HepG2 (cell line): ENCODE measurements around the gene ARHGAP25. TPM values are rescaled to one million over a fixed set of nuclear protein-coding genes. Genes with fewer than 3 reads are reported as not detected.

Source experiments
- ATAC-seq: fragments of 200-7000 bp; cut with Tn5 transposase; 3 replicates; pipeline ENCODE4 v1.9.1; 2020; ENCODE audit warnings: mild to moderate bottlenecking, moderate library complexity
- BruUV-seq: library from RNA; stranded (reverse); fragments of 400-500 nt; replicated peaks from 2 replicates; lab custom pipeline; 2021; lab: Mats Ljungman, UMichigan
- CTCF ChIA-PET: fragments of 300-600 bp; formaldehyde crosslinking; extraction: SDS; loops from one replicate; lab custom pipeline; 2021; ENCODE audit warnings: low total read pairs, inconsistent platforms, low intra/inter-chr PET ratio; lab: Yijun Ruan, JAX
- POLR2A ChIA-PET: fragments of 350-600 bp; sonication (Branson Sonifier 250); formaldehyde crosslinking; loops from one replicate; lab custom pipeline; 2020; ENCODE audit warnings: antibody characterized with exemption, inconsistent platforms; lab: Yijun Ruan, JAX
- DNase-seq: peaks from one replicate; pipeline ENCODE4 v3.0.0-alpha.2; 2015; ENCODE audit warnings: low spot score
- FAIRE-seq: peaks from 3 replicates; lab custom pipeline; 2011; peaks lifted over from hg19 to GRCh38; lab: Jason Lieb, UNC
- H2AFZ ChIP-seq: one replicate; pipeline ENCODE4 v1.6.1; 2011; ENCODE audit warnings: low read length, inconsistent platforms
- H3K27ac ChIP-seq: fragments of 300-600 bp; 3 replicates; pipeline ENCODE4 v1.8.0; 2011; ENCODE audit warnings: mixed run types, mild to moderate bottlenecking, mixed read lengths, low read length, inconsistent platforms; ENCODE audit not compliant: insufficient read depth; ENCODE audit errors: extremely low read length
- H3K27me3 ChIP-seq, 2 experiments: fragments of 200-600 bp in 1 of 2; 2 replicates in 1 of 2; 3 replicates in 1 of 2; pipeline versions ENCODE4 v1.6.0 to v1.8.0; 2011; ENCODE audit warnings: low read length in 2 of 2, mild to moderate bottlenecking in 2 of 2, moderate library complexity in 2 of 2, inconsistent platforms in 1 of 2; ENCODE audit not compliant: insufficient read depth in 2 of 2, control insufficient read depth in 1 of 2
- H3K36me3 ChIP-seq, 2 experiments: fragments of 200-600 bp in 1 of 2; replicated peaks in 1 of 2; 2 replicates in 1 of 2; 3 replicates in 1 of 2; pipeline versions ENCODE4 v1.5.1 to v1.8.0; 2011; ENCODE audit warnings: low read length in 2 of 2, inconsistent platforms in 1 of 2; ENCODE audit not compliant: insufficient read depth in 2 of 2, control insufficient read depth in 1 of 2
- H3K4me1 ChIP-seq: 2 replicates; pipeline ENCODE4 v1.5.1; 2012; ENCODE audit warnings: low read length, inconsistent platforms; ENCODE audit not compliant: insufficient read depth
- H3K4me2 ChIP-seq: 2 replicates; pipeline ENCODE4 v1.6.0; 2011; ENCODE audit warnings: low read depth, low read length, inconsistent platforms
- H3K4me3 ChIP-seq, 3 experiments: fragments of 200-600 bp in 1 of 3; sonication (generic), shearing (Covaris generic) in 1 of 3; replicated peaks in 1 of 3; 2 replicates each; pipeline ENCODE4 v1.5.1; 2011 to 2016; ENCODE audit warnings: low read length in 3 of 3, inconsistent platforms in 2 of 3, low read depth in 2 of 3, mild to moderate bottlenecking in 2 of 3, control low read depth in 1 of 3, mixed read lengths in 1 of 3; ENCODE audit not compliant: insufficient read depth in 1 of 3
- H3K79me2 ChIP-seq: one replicate; pipeline ENCODE4 v1.6.1; 2011; ENCODE audit warnings: low read length, inconsistent platforms; ENCODE audit not compliant: insufficient read depth
- H3K9ac ChIP-seq: 2 replicates; pipeline ENCODE4 v1.6.0; 2011; ENCODE audit warnings: mild to moderate bottlenecking, low read depth, low read length, inconsistent platforms; ENCODE audit not compliant: insufficient read depth
- H3K9me3 ChIP-seq: 2 replicates; pipeline ENCODE4 v1.5.1; 2012; ENCODE audit warnings: mild to moderate bottlenecking, low read length
- H4K20me1 ChIP-seq: 2 replicates; pipeline ENCODE4 v1.6.0; 2011; ENCODE audit warnings: inconsistent platforms, mild to moderate bottlenecking, low read length, moderate library complexity; ENCODE audit not compliant: insufficient read depth
- CSRNP1 ChIP-seq: sonication (generic); formaldehyde crosslinking; IDR thresholded peaks from 2 replicates; pipeline ENCODE4 v1.8.1; 2023; ENCODE audit warnings: mild to moderate bottlenecking, missing genetic modification reagents
- FUBP1 ChIP-seq: sonication (generic); formaldehyde crosslinking; IDR thresholded peaks from 2 replicates; pipeline ENCODE4 v1.5.1; 2020; ENCODE audit warnings: missing genetic modification reagents, mild to moderate bottlenecking, borderline replicate concordance
- HNRNPL ChIP-seq: fragments of 200-400 bp; formaldehyde crosslinking; IDR thresholded peaks from 2 replicates; pipeline ENCODE4 v1.6.1; 2017; ENCODE audit warnings: mild to moderate bottlenecking, low read depth, low read length
- MAZ ChIP-seq, 2 experiments: sonication (generic) in 1 of 2; formaldehyde crosslinking in 1 of 2; IDR thresholded peaks; 2 replicates each; pipeline versions ENCODE4 v1.5.0 to v1.6.1; 2012 to 2020; ENCODE audit warnings: low read depth in 2 of 2, mild to moderate bottlenecking in 2 of 2, borderline replicate concordance in 1 of 2, improper control_type of control experiment in 1 of 2, low read length in 1 of 2, missing genetic modification reagents in 1 of 2, moderate library complexity in 1 of 2
- MYPOP ChIP-seq: sonication (generic); formaldehyde crosslinking; IDR thresholded peaks from 2 replicates; pipeline ENCODE4 v1.8.1; 2023; ENCODE audit warnings: mild to moderate bottlenecking, moderate library complexity, missing genetic modification reagents
- NBN ChIP-seq: fragments of 450-650 bp; conservative IDR thresholded peaks from 2 replicates; pipeline ENCODE4 v1.6.1; 2017
- PPARG ChIP-seq: conservative IDR thresholded peaks from 2 replicates; pipeline ENCODE4 v1.6.1; 2016; ENCODE audit warnings: missing biosample characterization, missing genetic modification reagents
- RBM22 ChIP-seq: fragments of 200-400 bp; formaldehyde crosslinking; optimal IDR thresholded peaks from 2 replicates; pipeline ENCODE3; 2017; ENCODE audit warnings: mild to moderate bottlenecking, low read length, moderate library complexity
- SOX13 ChIP-seq, 3 experiments: fragments of 450-650 bp in 1 of 3; sonication (generic) in 1 of 3; formaldehyde crosslinking in 1 of 3; IDR thresholded peaks in 2 of 3; conservative IDR thresholded peaks in 1 of 3; 2 replicates each; pipeline versions ENCODE4 v1.5.0 to v1.6.1; 2016 to 2020; ENCODE audit warnings: antibody characterized with exemption in 1 of 3, mild to moderate bottlenecking in 1 of 3, missing compliant biosample characterization in 1 of 3, missing genetic modification reagents in 1 of 3, moderate library complexity in 1 of 3
- TBX3 ChIP-seq: fragments of 450-650 bp; IDR thresholded peaks from 2 replicates; pipeline ENCODE4 v1.6.1; 2017; ENCODE audit warnings: antibody characterized with exemption, mild to moderate bottlenecking, inconsistent platforms, borderline replicate concordance
- ZBTB2 ChIP-seq: sonication (generic); formaldehyde crosslinking; IDR thresholded peaks from 2 replicates; pipeline ENCODE4 v1.8.0; 2022; ENCODE audit warnings: low read depth, missing genetic modification reagents
- ZNF337 ChIP-seq: sonication (generic); formaldehyde crosslinking; IDR thresholded peaks from 2 replicates; pipeline ENCODE4 v1.5.1; 2020; ENCODE audit warnings: missing genetic modification reagents, low read depth, mild to moderate bottlenecking, borderline replicate concordance
- ZNF550 ChIP-seq: sonication (generic); formaldehyde crosslinking; IDR thresholded peaks from 2 replicates; pipeline ENCODE4 v1.4.0; 2020; ENCODE audit warnings: mild to moderate bottlenecking, missing genetic modification reagents, borderline replicate concordance
- ZNF614 ChIP-seq: IDR thresholded peaks from 2 replicates; pipeline ENCODE4 v1.6.1; 2018; ENCODE audit warnings: missing biosample characterization, missing genetic modification reagents, inconsistent platforms, borderline replicate concordance
- WGBS: methylation state at CpG from one replicate; pipeline ENCODE4 v1.1.6; 2017; ENCODE audit warnings: low lambda C conversion rate; 5-methylcytosine and 5-hydroxymethylcytosine counted together
- in situ Hi-C: cut with HindIII; loops from 2 replicates; pipeline ENCODE4 v1.10.0; 2017; ENCODE audit warnings: low pct_unique_long_range_greater_than_20kb; ENCODE audit not compliant: extremely low pct_ligation_motif_present
- intact Hi-C: fragments of 100-400 bp; cut with micrococcal nuclease; formaldehyde crosslinking; loops from one replicate; pipeline ENCODE4 v1.10.0; 2022; ENCODE audit not compliant: unreplicated experiment
- polyA plus RNA-seq, 8 experiments: library from polyadenylated mRNA; depleted of rRNA in 3 of 8; stranded (reverse) in 7 of 8; unstranded in 1 of 8; fragments of >200 nt; fragmentation: Illumina TruSeq in 4 of 8; extraction: Trizol in 4 of 8; gene quantifications; 2 replicates each; pipeline versions ENCODE4 v1.2.1 to v1.2.3, GENCODE V29; 2011 to 2016; ENCODE audit warnings: low read depth in 4 of 8, missing spikeins in 1 of 8, mixed read lengths in 1 of 8; ENCODE audit not compliant: insufficient read depth in 1 of 8
- total RNA-seq, 5 experiments: library from RNA; depleted of rRNA; stranded (reverse); fragments of >200 nt; fragmentation: Illumina TruSeq; extraction: Trizol; gene quantifications; 2 replicates each; pipeline ENCODE4 v1.2.3, GENCODE V29; 2016; ENCODE audit warnings: low read depth in 1 of 5

The ARHGAP25 gene
- total and polyA plus RNA-seq, 2 of the 13 experiments (the other 11 are each of a cell fraction or from before 2014, with no cell fraction given): not detected

GRCh38 chr2:68749345-68749744, 14.7 kb downstream of the ARHGAP25 start (continued):
- TF ChIP-seq FUBP1 (CRISPR knock-in tag): no peak
- no peak for TF ChIP-seq PPARG (CRISPR knock-in tag)
- no peak for TF ChIP-seq RBM22
- TF ChIP-seq, all 625 proteins: peak for 0

GRCh38 chr2:68750592-68751396, 16.2 kb downstream of the ARHGAP25 start:
- Histone ChIP-seq H2AFZ (no peak overlapping the region), H3K27me3 (peaks cover 1 to 23% of the 10 kb centered on the region in 2 experiments; a peak in 3 of 5 replicates), H3K4me1 (no peaks in the 10 kb centered on the region), H3K4me2 (no peak overlapping the region), H3K9ac (no peak overlapping the region), H3K79me2 (no peaks in the 10 kb centered on the region), H3K9me3 (no peaks in the 10 kb centered on the region), H3K36me3 (no peaks in the 10 kb centered on the region), H3K27ac (no peak overlapping the region), H3K4me3 (no peak overlapping the region), H4K20me1 (no peaks in the 10 kb centered on the region)
- ChIA-PET CTCF (interaction anchor here (3.2 to 3.3 kb wide), 3 partner anchors 86 to 175 kb away, joined by 16 to 31 read pairs (median 30); no protein-coding TSS in a partner anchor), POLR2A (no interaction called here)
- DNase-seq (no peak), FAIRE-seq (no peak), ATAC-seq (no peak)
- in situ Hi-C loops (no loop called here), intact Hi-C loops (loop anchor here (1.0 kb wide), 3 partner anchors 87 to 175 kb away; no protein-coding TSS in a partner anchor)
- TF ChIP-seq ZNF337 (CRISPR knock-in tag): no peak
- no peak for TF ChIP-seq SOX13 (IDR thresholded peaks at IDR 0.05)
- no peak for TF ChIP-seq SOX13 (CRISPR knock-in tag; conservative IDR thresholded peaks at IDR 0.05 in 1 of 2, IDR thresholded peaks at IDR 0.05 in 1 of 2)
- TF ChIP-seq TBX3: no peak
- no peak for TF ChIP-seq ZNF614 (CRISPR knock-in tag)
- no peak for TF ChIP-seq CSRNP1 (CRISPR knock-in tag)
- TF ChIP-seq MYPOP (CRISPR knock-in tag): no peak
- no peak for TF ChIP-seq HNRNPL
- TF ChIP-seq NBN: no peak
- TF ChIP-seq ZBTB2 (CRISPR knock-in tag): no peak
- TF ChIP-seq MAZ (IDR thresholded peaks at IDR 0.05; ENCODE audit: borderline replicate concordance, low read depth, low read length): no peak
- TF ChIP-seq MAZ (CRISPR knock-in tag; IDR thresholded peaks at IDR 0.05; ENCODE audit: low read depth): no peak
- no peak for TF ChIP-seq ZNF550 (CRISPR knock-in tag)
- no TSS peak for BruUV-seq
- WGBS: 31% methylated on average over 12 of the region's 12 CpGs
